A673 (cell line): Measurements from ENCODE around the gene WDR20.

ENCODE experiments used
- CTCF ChIP-seq: fragments of 300-800, 200-600 bp; sonication (generic); conservative IDR thresholded peaks from 2 replicates; pipeline ENCODE4 v1.5.1; 2017; ENCODE audit warnings: low read depth, mild to moderate bottlenecking, antibody characterized with exemption, low read length, moderate library complexity, mixed read lengths
- EZH2 ChIP-seq: fragments of 200-600 bp; sonication (generic); IDR thresholded peaks from 2 replicates; pipeline ENCODE4 v1.6.1; 2017; ENCODE audit warnings: borderline replicate concordance, low read depth, mild to moderate bottlenecking, mixed read lengths, antibody characterized with exemption, low read length; ENCODE audit not compliant: poor library complexity, severe bottlenecking

GRCh38 chr14:102171173-102172020 is 31.7 kb downstream of the WDR20 start:
- no peak for TF ChIP-seq CTCF
- TF ChIP-seq EZH2, result no peak
